Islet of Langerhans (tissue), 1 donor: Measurements from ENCODE around the gene DGKQ.
"Not testable (repeated sequence)": the region's sequence is repeated elsewhere in the genome, so short reads cannot be mapped to it uniquely, and the experiment has no call there.

Source experiments
- FAIRE-seq: peaks from one replicate; lab custom pipeline; 2011; peaks lifted over from hg19 to GRCh38; lab: Jason Lieb, UNC

DGKQ gene

GRCh38 chr4:976016-976415, 2.6 kb upstream of the DGKQ start:
- not testable (repeated sequence) for FAIRE-seq

GRCh38 chr4:974668-975067, 1.3 kb upstream of the DGKQ start:
- no peak for FAIRE-seq

- no peak for FAIRE-seq
Measured at GRCh38 chr4:972651-973424, 531 bp downstream of the DGKQ start.

GRCh38 chr4:971666-972500, 1.5 kb downstream of the DGKQ start:
- no peak for FAIRE-seq

GRCh38 chr4:970854-971520, 2.4 kb downstream of the DGKQ start:
- no peak for FAIRE-seq

- no peak for FAIRE-seq
Measured at GRCh38 chr4:970046-970745, 3.2 kb downstream of the DGKQ start.

- no peak for FAIRE-seq
Measured at GRCh38 chr4:968621-969394, 4.6 kb downstream of the DGKQ start.

GRCh38 chr4:968221-968620, 5.1 kb downstream of the DGKQ start:
- FAIRE-seq, result no peak

- FAIRE-seq, result no peak
Measured at GRCh38 chr4:967113-968104, 6.0 kb downstream of the DGKQ start.

GRCh38 chr4:966266-967112, 6.9 kb downstream of the DGKQ start:
- no peak for FAIRE-seq

GRCh38 chr4:965766-966134, 7.6 kb downstream of the DGKQ start:
- no peak for FAIRE-seq

GRCh38 chr4:965048-965765, 8.2 kb downstream of the DGKQ start:
- FAIRE-seq, result no peak

- FAIRE-seq, result no peak
Measured at GRCh38 chr4:964346-965025, 8.9 kb downstream of the DGKQ start.

GRCh38 chr4:963276-964225, 9.8 kb downstream of the DGKQ start:
- FAIRE-seq, result no peak

- no peak for FAIRE-seq
Measured at GRCh38 chr4:962231-963208, 10.8 kb downstream of the DGKQ start.
